ENCODE data around the gene FBXL17. TPM values are rescaled to one million over a fixed set of nuclear protein-coding genes. Genes with fewer than 3 reads are reported as not detected.

The FBXL17 gene
- total and polyA plus RNA-seq, 2 experiments from 2014 or later: 1.8 to 13.1 TPM

DNA sequence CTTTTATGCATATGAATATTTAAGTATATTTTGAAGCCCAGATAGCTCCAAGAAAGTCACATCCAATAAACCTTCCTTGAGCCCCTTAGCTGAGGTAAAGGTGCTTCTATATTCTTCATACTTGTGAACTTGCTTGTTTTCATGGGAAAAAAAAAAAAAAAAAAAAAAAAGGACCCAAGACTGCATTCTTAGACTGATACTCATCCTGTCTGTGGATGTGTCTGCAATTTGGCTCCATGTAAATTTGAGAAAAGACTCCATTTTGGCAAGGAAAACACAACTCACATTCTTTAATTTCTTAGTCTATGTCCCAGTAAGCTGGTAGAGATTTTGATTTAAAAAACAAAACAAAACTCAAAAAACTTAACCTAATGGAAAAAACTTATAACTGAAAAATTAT is 238.3 kb downstream of the FBXL17 start:
- no peak overlapping the region for H3K9ac ChIP-seq
- no peaks in the 10 kb centered on the region for H3K9me3 ChIP-seq (ENCODE audit: low read depth)
- no peaks in the 10 kb centered on the region for H4K20me1 ChIP-seq (ENCODE audit: insufficient read depth)
- no peak for TF ChIP-seq EZH2phosphoT487 (IDR thresholded peaks at IDR 0.05; ENCODE audit: insufficient read depth, low read depth)
- no peak for TF ChIP-seq EZH2 (IDR thresholded peaks at IDR 0.05; ENCODE audit: insufficient read depth, poor library complexity, severe bottlenecking)
- peaks cover 15% of the 10 kb centered on the region for H3K4me1 ChIP-seq (ENCODE audit: insufficient read depth)
- H3K4me2 ChIP-seq (ENCODE audit: unreplicated experiment): peak overlapping the region; percentile 21
- peak; percentile 75 for DNase-seq
- H2AFZ ChIP-seq: peak overlapping the region; percentile 4; the same call in 1 of the 2 replicates
- 0 out of 2 replicates have a peak, but pooled peaks cover 3% of the 10 kb centered on the region for H3F3A ChIP-seq (ENCODE audit: insufficient read depth)
- peak overlapping the region; percentile 21 for H3K27ac ChIP-seq
- in situ Hi-C loops (cut with MboI): no loop called here
- no peaks in the 10 kb centered on the region for H3K9me2 ChIP-seq (ENCODE audit: insufficient read depth)
- H3K4me3 ChIP-seq: no peak overlapping the region
- H3K27me3 ChIP-seq (replicated peaks; ENCODE audit: insufficient read depth): no peaks in the 10 kb centered on the region
- no peaks in the 10 kb centered on the region for H3K36me3 ChIP-seq (ENCODE audit: low read depth)
- no peaks in the 10 kb centered on the region for H3K79me2 ChIP-seq (ENCODE audit: insufficient read depth)

DNA sequence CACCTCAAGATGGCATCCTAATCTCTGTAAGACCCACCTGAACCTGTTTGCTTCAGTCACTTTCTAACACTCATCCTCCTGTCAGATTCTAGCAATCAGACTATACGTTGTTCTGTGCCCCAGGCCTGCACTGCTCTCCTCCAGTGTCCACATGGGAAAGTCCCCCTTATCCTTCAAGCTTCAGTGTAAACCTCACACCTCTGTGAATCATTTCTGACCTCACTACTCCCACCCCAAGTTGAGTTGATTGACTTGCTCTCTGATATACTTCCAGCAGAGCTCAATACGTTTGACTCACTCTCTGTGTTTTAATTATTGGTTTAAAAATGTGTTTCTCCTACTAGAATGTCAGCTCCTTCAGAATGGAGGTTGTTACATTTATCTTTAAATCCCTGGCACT is 240.2 kb downstream of the FBXL17 start:
- no peak overlapping the region for H3K9ac ChIP-seq
- H3K9me3 ChIP-seq (ENCODE audit: low read depth): no peaks in the 10 kb centered on the region
- H3K36me3 ChIP-seq (ENCODE audit: low read depth): no peaks in the 10 kb centered on the region
- H3K4me2 ChIP-seq (ENCODE audit: unreplicated experiment): no peak overlapping the region
- H3K27ac ChIP-seq: no peak overlapping the region
- no peaks in the 10 kb centered on the region for H3K27me3 ChIP-seq (replicated peaks; ENCODE audit: insufficient read depth)
- H3F3A ChIP-seq (ENCODE audit: insufficient read depth): 0 out of 2 replicates have a peak, but pooled peaks cover 3% of the 10 kb centered on the region
- H3K4me1 ChIP-seq (ENCODE audit: insufficient read depth): peaks cover 14% of the 10 kb centered on the region
- in situ Hi-C loops (cut with MboI): no loop called here
- no peak overlapping the region for H3K4me3 ChIP-seq
- WGBS, 2 experiments (ENCODE audit: low coverage in 1 of 2, low lambda C conversion rate in 2 of 2, missing lambda C conversion rate in 2 of 2): 60 to 72% methylated on average over 2 of the region's 2 CpGs
- no peaks in the 10 kb centered on the region for H4K20me1 ChIP-seq (ENCODE audit: insufficient read depth)
- no peak overlapping the region for H2AFZ ChIP-seq
- H3K9me2 ChIP-seq (ENCODE audit: insufficient read depth): no peaks in the 10 kb centered on the region
- DNase-seq: no peak
- TF ChIP-seq EZH2phosphoT487 (IDR thresholded peaks at IDR 0.05; ENCODE audit: insufficient read depth, low read depth): no peak
- no peak for TF ChIP-seq EZH2 (IDR thresholded peaks at IDR 0.05; ENCODE audit: insufficient read depth, poor library complexity, severe bottlenecking)
- H3K79me2 ChIP-seq (ENCODE audit: insufficient read depth): no peaks in the 10 kb centered on the region

DNA sequence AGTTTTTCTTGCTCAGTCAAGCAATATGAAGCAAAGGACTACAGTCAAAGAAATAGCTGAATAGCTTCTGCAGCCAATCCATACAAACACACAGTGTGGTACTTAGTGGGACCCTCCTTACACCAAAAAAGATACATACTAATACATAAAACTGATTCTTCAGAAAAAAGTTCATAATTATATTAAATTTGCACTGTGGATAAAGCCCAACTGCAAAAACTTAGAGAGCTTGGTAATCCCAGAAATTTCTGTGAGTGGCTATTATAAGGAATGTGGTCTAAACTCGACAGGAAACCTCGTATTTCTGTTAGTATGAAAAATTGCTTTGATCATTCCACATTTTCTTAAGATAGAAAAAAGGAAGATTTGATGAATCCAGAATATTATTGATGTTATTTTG is 245.4 kb downstream of the FBXL17 start:
- Histone ChIP-seq H3K4me3 (no peak overlapping the region), H4K20me1 (ENCODE audit: insufficient read depth) (no peaks in the 10 kb centered on the region), H3K9me2 (ENCODE audit: insufficient read depth) (no peaks in the 10 kb centered on the region), H3K4me1 (ENCODE audit: insufficient read depth) (no peaks in the 10 kb centered on the region), H3K4me2 (ENCODE audit: unreplicated experiment) (no peak overlapping the region), H3F3A (ENCODE audit: insufficient read depth) (no peaks in the 10 kb centered on the region), H3K9me3 (ENCODE audit: low read depth) (no peaks in the 10 kb centered on the region), H2AFZ (no peak overlapping the region), H3K27me3 (replicated peaks; ENCODE audit: insufficient read depth) (no peaks in the 10 kb centered on the region), H3K27ac (no peak overlapping the region), H3K9ac (no peak overlapping the region), H3K79me2 (ENCODE audit: insufficient read depth) (no peaks in the 10 kb centered on the region), H3K36me3 (ENCODE audit: low read depth) (no peaks in the 10 kb centered on the region)
- WGBS, 2 experiments (ENCODE audit: low coverage in 1 of 2, low lambda C conversion rate in 2 of 2, missing lambda C conversion rate in 2 of 2): 70 to 72% methylated on average over 2 of the region's 2 CpGs
- TF ChIP-seq EZH2 (IDR thresholded peaks at IDR 0.05; ENCODE audit: insufficient read depth, poor library complexity, severe bottlenecking) (no peak), EZH2phosphoT487 (IDR thresholded peaks at IDR 0.05; ENCODE audit: insufficient read depth, low read depth) (no peak)
- no peak for DNase-seq
- in situ Hi-C loops (cut with MboI): no loop called here

DNA sequence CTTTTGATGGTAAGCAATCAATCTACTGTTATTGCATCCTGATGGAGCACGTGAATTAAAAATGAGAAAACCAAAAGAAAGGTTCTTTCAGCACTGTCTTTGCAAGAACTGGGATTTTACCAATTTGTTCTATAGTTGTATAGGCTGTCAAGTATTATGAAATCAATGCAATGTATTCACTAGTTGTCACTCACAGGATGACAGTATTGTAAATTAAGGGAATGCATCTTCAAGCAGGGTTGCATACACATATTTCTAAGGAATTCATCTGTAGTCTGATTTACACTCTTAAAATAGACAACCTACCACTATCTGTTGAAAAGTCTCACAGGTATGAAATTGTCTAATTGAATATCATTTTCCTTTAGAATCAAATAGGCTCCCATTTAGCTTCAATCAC is 252.8 kb downstream of the FBXL17 start:
- Histone ChIP-seq H4K20me1 (ENCODE audit: insufficient read depth) (no peaks in the 10 kb centered on the region), H3K4me3 (no peak overlapping the region), H3K27me3 (replicated peaks; ENCODE audit: insufficient read depth) (no peaks in the 10 kb centered on the region), H3K79me2 (ENCODE audit: insufficient read depth) (no peaks in the 10 kb centered on the region), H3K9ac (no peak overlapping the region), H3K9me2 (ENCODE audit: insufficient read depth) (no peaks in the 10 kb centered on the region), H2AFZ (no peak overlapping the region), H3K36me3 (ENCODE audit: low read depth) (no peaks in the 10 kb centered on the region), H3K9me3 (ENCODE audit: low read depth) (no peaks in the 10 kb centered on the region), H3K4me1 (ENCODE audit: insufficient read depth) (no peaks in the 10 kb centered on the region), H3K4me2 (ENCODE audit: unreplicated experiment) (no peak overlapping the region), H3K27ac (no peak overlapping the region), H3F3A (ENCODE audit: insufficient read depth) (no peaks in the 10 kb centered on the region)
- TF ChIP-seq EZH2phosphoT487 (IDR thresholded peaks at IDR 0.05; ENCODE audit: insufficient read depth, low read depth): no peak
- no peak for TF ChIP-seq EZH2 (IDR thresholded peaks at IDR 0.05; ENCODE audit: insufficient read depth, poor library complexity, severe bottlenecking)
- in situ Hi-C loops (cut with MboI): no loop called here
- DNase-seq: no peak
- 96 to 98% methylated on average over 1 of the region's 1 CpG for WGBS, 2 experiments (ENCODE audit: low coverage in 1 of 2, low lambda C conversion rate in 2 of 2, missing lambda C conversion rate in 2 of 2)

Data from GM23248 (cell line).